H1 (cell line): ENCODE measurements around the gene EGFLAM. TPM values are rescaled to one million over a fixed set of nuclear protein-coding genes. Genes with fewer than 3 reads are reported as not detected.

Source experiments
- CTCF ChIA-PET: fragments of 300-600 bp; sonication (Branson Sonifier 250); formaldehyde crosslinking; loops from one replicate; lab custom pipeline; 2021; ENCODE audit not compliant: partially characterized antibody; lab: Charles Lee
- POLR2A ChIA-PET: fragments of 300-600 bp; sonication (Branson Sonifier 250); formaldehyde crosslinking; loops from one replicate; lab custom pipeline; 2021; ENCODE audit warnings: inconsistent platforms; ENCODE audit not compliant: partially characterized antibody; lab: Charles Lee
- DNase-seq, 2 experiments: peaks; one replicate each; pipeline versions ENCODE4 v3.0.0 to v3.0.0-alpha.2; 2010 to 2022; ENCODE audit warnings: low spot score in 2 of 2, low read depth in 1 of 2, mixed read lengths in 1 of 2
- FAIRE-seq: peaks from 2 replicates; lab custom pipeline; 2011; peaks lifted over from hg19 to GRCh38; lab: Jason Lieb, UNC
- H2AFZ ChIP-seq: 2 replicates; pipeline ENCODE4 v1.8.1; 2012; ENCODE audit warnings: low read length, inconsistent platforms
- H2AK5ac ChIP-seq: 2 replicates; pipeline ENCODE4 v1.6.1; 2013; ENCODE audit warnings: low read depth, low read length
- H2BK120ac ChIP-seq: replicated peaks from 2 replicates; pipeline ENCODE3; 2013; ENCODE audit warnings: low read depth, low read length, inconsistent platforms
- H2BK12ac ChIP-seq: 2 replicates; pipeline ENCODE4 v1.6.1; 2013; ENCODE audit warnings: low read depth, low read length
- H2BK15ac ChIP-seq: 2 replicates; pipeline ENCODE4 v1.6.1; 2013; ENCODE audit warnings: low read length
- H2BK20ac ChIP-seq: 2 replicates; pipeline ENCODE4 v1.6.1; 2013; ENCODE audit warnings: low read length
- H2BK5ac ChIP-seq: 2 replicates; pipeline ENCODE4 v1.6.1; 2013; ENCODE audit warnings: low read depth, low read length
- H3K14ac ChIP-seq: 2 replicates; pipeline ENCODE4 v1.6.1; 2013; ENCODE audit warnings: inconsistent platforms; ENCODE audit not compliant: insufficient read length
- H3K18ac ChIP-seq: 2 replicates; pipeline ENCODE4 v1.6.1; 2013; ENCODE audit warnings: low read length; ENCODE audit errors: extremely low read depth
- H3K23ac ChIP-seq: 2 replicates; pipeline ENCODE4 v1.6.1; 2013; ENCODE audit warnings: inconsistent platforms; ENCODE audit not compliant: insufficient read length
- H3K23me2 ChIP-seq: 2 replicates; pipeline ENCODE4 v1.6.1; 2013; ENCODE audit warnings: low read depth, low read length
- H3K27ac ChIP-seq: 2 replicates; pipeline ENCODE4 v1.6.1; 2011; ENCODE audit warnings: low read depth, low read length, inconsistent platforms
- H3K27me3 ChIP-seq, 4 experiments: replicated peaks in 1 of 4; 1 replicate in 1 of 4; 2 replicates in 3 of 4; pipeline versions ENCODE4 v1.6.1 to v1.8.1; 2011 to 2013; ENCODE audit warnings: low read length in 3 of 4, mild to moderate bottlenecking in 3 of 4, inconsistent platforms in 2 of 4, mixed read lengths in 2 of 4, moderate library complexity in 1 of 4; ENCODE audit not compliant: control insufficient read depth in 3 of 4, insufficient read depth in 3 of 4; ENCODE audit errors: extremely low read depth in 1 of 4
- H3K36me3 ChIP-seq, 4 experiments: 2 replicates each; pipeline versions ENCODE4 v1.6.1 to v1.8.1; 2011 to 2013; ENCODE audit warnings: mild to moderate bottlenecking in 4 of 4, low read length in 3 of 4, moderate library complexity in 2 of 4, control low read depth in 1 of 4, inconsistent platforms in 1 of 4; ENCODE audit not compliant: insufficient read depth in 4 of 4, control insufficient read depth in 2 of 4
- H3K4ac ChIP-seq: replicated peaks from 2 replicates; pipeline ENCODE3; 2013; ENCODE audit warnings: low read length, low read depth, mixed read lengths, inconsistent platforms; ENCODE audit not compliant: insufficient read length
- H3K4me1 ChIP-seq, 4 experiments: replicated peaks in 1 of 4; 1 replicate in 1 of 4; 2 replicates in 3 of 4; pipeline versions ENCODE4 v1.6.1 to v1.8.1; 2011 to 2013; ENCODE audit warnings: low read length in 3 of 4, inconsistent platforms in 2 of 4, mixed read lengths in 1 of 4; ENCODE audit not compliant: insufficient read depth in 4 of 4, control insufficient read depth in 3 of 4
- H3K4me2 ChIP-seq, 2 experiments: 2 replicates each; pipeline versions ENCODE4 v1.6.1 to v1.8.1; 2011 to 2013; ENCODE audit warnings: low read depth in 2 of 2, low read length in 2 of 2, control low read depth in 1 of 2, inconsistent platforms in 1 of 2, mild to moderate bottlenecking in 1 of 2; ENCODE audit not compliant: insufficient read depth in 1 of 2
- H3K4me3 ChIP-seq, 4 experiments: fragments of 200-600, 300-600 bp in 1 of 4; sonication (generic), shearing (Covaris generic), sonication (Bioruptor Twin) in 1 of 4; 2 replicates each; pipeline versions ENCODE4 v1.5.1 to v1.8.1; 2011 to 2016; ENCODE audit warnings: low read length in 4 of 4, low read depth in 3 of 4, control low read depth in 2 of 4, inconsistent platforms in 2 of 4, mild to moderate bottlenecking in 2 of 4, mixed read lengths in 1 of 4, moderate library complexity in 1 of 4; ENCODE audit not compliant: insufficient read depth in 2 of 4; ENCODE audit errors: extremely low read depth in 1 of 4
- H3K56ac ChIP-seq: replicated peaks from 2 replicates; pipeline ENCODE3; 2013; ENCODE audit warnings: low read depth, mild to moderate bottlenecking, mixed read lengths, low read length, inconsistent platforms; ENCODE audit not compliant: insufficient read length
- H3K79me1 ChIP-seq: 2 replicates; pipeline ENCODE4 v1.6.1; 2013; ENCODE audit warnings: low read depth, low read length, control low read depth
- H3K79me2 ChIP-seq, 2 experiments: 2 replicates each; pipeline versions ENCODE4 v1.6.1 to v1.8.1; 2012 to 2013; ENCODE audit warnings: low read length in 2 of 2, mild to moderate bottlenecking in 2 of 2, inconsistent platforms in 1 of 2; ENCODE audit not compliant: insufficient read depth in 2 of 2, control insufficient read depth in 1 of 2
- H3K9ac ChIP-seq, 4 experiments: replicated peaks in 1 of 4; 1 replicate in 1 of 4; 2 replicates in 3 of 4; pipeline versions ENCODE4 v1.6.1 to v1.8.1; 2011 to 2013; ENCODE audit warnings: low read depth in 3 of 4, low read length in 3 of 4, control low read depth in 2 of 4, mild to moderate bottlenecking in 2 of 4, moderate library complexity in 2 of 4, inconsistent platforms in 1 of 4; ENCODE audit errors: extremely low read depth in 1 of 4
- H3K9me3 ChIP-seq, 2 experiments: 2 replicates each; pipeline versions ENCODE4 v1.6.1 to v1.8.1; 2012 to 2013; ENCODE audit warnings: mild to moderate bottlenecking in 2 of 2, moderate library complexity in 2 of 2, control low read depth in 1 of 2, inconsistent platforms in 1 of 2, low read depth in 1 of 2, low read length in 1 of 2, mixed read lengths in 1 of 2; ENCODE audit not compliant: insufficient read depth in 2 of 2
- H4K20me1 ChIP-seq, 2 experiments: replicated peaks in 1 of 2; 2 replicates each; pipeline versions ENCODE3 to v1.8.1; 2011 to 2013; ENCODE audit warnings: inconsistent platforms in 2 of 2, low read length in 2 of 2, mild to moderate bottlenecking in 1 of 2; ENCODE audit not compliant: insufficient read depth in 2 of 2, control insufficient read depth in 1 of 2
- H4K5ac ChIP-seq: 2 replicates; pipeline ENCODE4 v1.6.1; 2013; ENCODE audit warnings: low read length, low read depth, mixed read lengths, inconsistent platforms; ENCODE audit not compliant: insufficient read length
- H4K8ac ChIP-seq: 2 replicates; pipeline ENCODE4 v1.8.0; 2013; ENCODE audit warnings: mild to moderate bottlenecking, moderate library complexity, low read length, inconsistent platforms; ENCODE audit not compliant: insufficient read depth; ENCODE audit errors: extremely low read depth
- H4K91ac ChIP-seq: replicated peaks from 2 replicates; pipeline ENCODE3; 2013; ENCODE audit warnings: low read length, mixed read lengths, inconsistent platforms; ENCODE audit not compliant: insufficient read length
- BACH1 ChIP-seq: IDR thresholded peaks from 2 replicates; pipeline ENCODE4 v1.6.1; 2012; ENCODE audit warnings: low read length, improper control_type of control experiment
- RAD21 ChIP-seq, 2 experiments: IDR thresholded peaks in 1 of 2; conservative IDR thresholded peaks in 1 of 2; 2 replicates each; pipeline ENCODE4 v1.6.1; 2011; ENCODE audit warnings: low read depth in 2 of 2, low read length in 2 of 2, improper control_type of control experiment in 1 of 2, inconsistent platforms in 1 of 2, mild to moderate bottlenecking in 1 of 2, moderate library complexity in 1 of 2
- WGBS, 2 experiments: shearing (Covaris generic) in 1 of 2; methylation state at CpG; one replicate each; pipeline versions ENCODE4 v1.1.6 to v1.1.7; 2013 to 2015; ENCODE audit warnings: low lambda C conversion rate in 2 of 2, mixed read lengths in 2 of 2, inconsistent platforms in 1 of 2, low coverage in 1 of 2, missing lambda C conversion rate in 1 of 2; ENCODE audit not compliant: insufficient replicate concordance in 2 of 2, insufficient coverage in 1 of 2, insufficient read length in 1 of 2; ENCODE audit errors: extremely low coverage in 1 of 2, missing lambda C conversion rate in 1 of 2; 5-methylcytosine and 5-hydroxymethylcytosine counted together
- polyA plus RNA-seq, 7 experiments: library from polyadenylated mRNA; depleted of rRNA in 3 of 7; stranded (reverse) in 5 of 7; unstranded in 2 of 7; fragments of >200 nt in 5 of 7; fragments of 200-250 nt in 2 of 7; gene quantifications; 1 replicate in 5 of 7; 2 replicates in 1 of 7; 4 replicates in 1 of 7; pipeline versions ENCODE4 v1.2.1 to v1.2.3, GENCODE V29; 2011 to 2013; ENCODE audit warnings: missing spikeins in 2 of 7, mixed read lengths in 2 of 7
- total RNA-seq: library from RNA; stranded (reverse); fragmentation: NEBNext Ultra II Directional; extraction: Animal tissue kit (Norgen Biotek cat#: 25700); gene quantifications from 2 replicates; pipeline ENCODE4 v1.2.1, GENCODE V29; 2021
- TF ChIP-seq, protein P1 (sequence below), 3 experiments: IDR thresholded peaks; 1 replicate in 2 of 3; 2 replicates in 1 of 3; pipeline versions ENCODE4 v1.5.1 to v1.6.1; 2011; ENCODE audit warnings: low read length in 3 of 3, mild to moderate bottlenecking in 3 of 3, inconsistent platforms in 2 of 3, low read depth in 1 of 3, moderate library complexity in 1 of 3; ENCODE audit not compliant: insufficient read depth in 1 of 3; ENCODE audit errors: control extremely low read depth in 1 of 3

EGFLAM gene
- total and polyA plus RNA-seq, 2 of the 8 experiments (the other 6 are each of a cell fraction or from before 2014, with no cell fraction given), result 0.20 to 0.24 TPM

DNA sequence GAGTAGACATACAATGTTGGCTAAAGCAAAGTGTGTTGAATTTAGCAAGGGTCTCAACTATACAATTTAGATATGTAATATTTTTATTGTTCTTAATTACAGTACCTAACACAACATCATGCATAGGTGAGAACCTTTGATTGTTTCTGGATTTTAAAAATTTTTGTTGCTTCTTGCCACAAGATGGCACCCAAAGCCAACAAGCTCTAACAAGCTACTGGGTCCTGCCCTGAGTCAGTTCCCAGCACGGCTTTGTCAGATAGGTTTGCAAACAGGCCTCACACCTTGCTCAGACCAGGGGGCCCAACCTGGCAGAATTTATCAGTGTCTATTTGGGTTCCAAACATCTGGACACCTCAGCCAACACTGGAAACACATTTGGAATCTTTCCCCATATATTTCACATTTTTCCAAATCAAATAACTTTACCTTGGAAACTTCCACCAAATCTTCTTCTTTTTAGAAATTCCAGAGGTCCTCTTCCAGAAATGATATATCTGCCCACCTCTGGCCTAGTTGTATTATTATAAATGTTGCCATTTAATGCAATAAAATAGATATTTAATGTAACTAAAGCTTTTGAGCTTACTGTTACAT is 49.5 kb upstream of the EGFLAM start:
- FAIRE-seq (no peak), DNase-seq (no peak)
- Histone ChIP-seq H3K23ac (no peak overlapping the region), H3K4me1 (no peaks in the 10 kb centered on the region; a peak in 1 of 7 replicates), H2BK15ac (no peak overlapping the region), H3K9me3 (no peaks in the 10 kb centered on the region), H2BK12ac (no peak overlapping the region), H3K4ac (no peak overlapping the region), H3K36me3 (no peaks in the 10 kb centered on the region), H3K9ac (no peak overlapping the region), H4K91ac (no peak overlapping the region), H3K23me2 (0 out of 2 replicates have a peak, but pooled peaks cover 2% of the 10 kb centered on the region), H3K79me1 (no peaks in the 10 kb centered on the region), H3K18ac (no peak overlapping the region), H2BK20ac (no peak overlapping the region), H4K8ac (no peak overlapping the region), H3K27ac (no peak overlapping the region), H2AK5ac (no peak overlapping the region), H2BK5ac (no peak overlapping the region), H4K5ac (no peak overlapping the region), H3K79me2 (no peaks in the 10 kb centered on the region), H3K27me3 (no peaks in the 10 kb centered on the region), H4K20me1 (no peaks in the 10 kb centered on the region), H2AFZ (no peak overlapping the region), H3K4me2 (no peak overlapping the region), H3K14ac (no peak overlapping the region), H3K4me3 (no peak overlapping the region), H2BK120ac (no peak overlapping the region), H3K56ac (no peak overlapping the region)
- 31% methylated on average over 1 of the region's 1 CpG; no CpG with 5 or more reads in 1 of the 2 experiments for WGBS, 2 experiments
- POLR2A ChIA-PET, result no interaction called here
- CTCF ChIA-PET, result interaction anchor here (0.7 to 4.1 kb wide), 20 partner anchors 8 to 600 kb away, joined by 3 to 15 read pairs (median 4); no protein-coding TSS in a partner anchor
- TF ChIP-seq BACH1, result no peak
- TF ChIP-seq RAD21 (IDR thresholded peaks at IDR 0.05 in 1 of 2, conservative IDR thresholded peaks at IDR 0.05 in 1 of 2; ENCODE audit: low read depth in 2 of 2, low read length in 2 of 2), result peak; percentile 90 to 94
- TF ChIP-seq, protein P1, sequence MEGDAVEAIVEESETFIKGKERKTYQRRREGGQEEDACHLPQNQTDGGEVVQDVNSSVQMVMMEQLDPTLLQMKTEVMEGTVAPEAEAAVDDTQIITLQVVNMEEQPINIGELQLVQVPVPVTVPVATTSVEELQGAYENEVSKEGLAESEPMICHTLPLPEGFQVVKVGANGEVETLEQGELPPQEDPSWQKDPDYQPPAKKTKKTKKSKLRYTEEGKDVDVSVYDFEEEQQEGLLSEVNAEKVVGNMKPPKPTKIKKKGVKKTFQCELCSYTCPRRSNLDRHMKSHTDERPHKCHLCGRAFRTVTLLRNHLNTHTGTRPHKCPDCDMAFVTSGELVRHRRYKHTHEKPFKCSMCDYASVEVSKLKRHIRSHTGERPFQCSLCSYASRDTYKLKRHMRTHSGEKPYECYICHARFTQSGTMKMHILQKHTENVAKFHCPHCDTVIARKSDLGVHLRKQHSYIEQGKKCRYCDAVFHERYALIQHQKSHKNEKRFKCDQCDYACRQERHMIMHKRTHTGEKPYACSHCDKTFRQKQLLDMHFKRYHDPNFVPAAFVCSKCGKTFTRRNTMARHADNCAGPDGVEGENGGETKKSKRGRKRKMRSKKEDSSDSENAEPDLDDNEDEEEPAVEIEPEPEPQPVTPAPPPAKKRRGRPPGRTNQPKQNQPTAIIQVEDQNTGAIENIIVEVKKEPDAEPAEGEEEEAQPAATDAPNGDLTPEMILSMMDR (IDR thresholded peaks at IDR 0.05; ENCODE audit: control extremely low read depth in 1 of 3, insufficient read depth in 1 of 3, low read depth in 1 of 3, low read length in 3 of 3), result peak; percentile 14 to 76 (median 63)
